BJ (cell line): ENCODE measurements around the gene RBFA. TPM values are rescaled to one million over a fixed set of nuclear protein-coding genes. Genes with fewer than 3 reads are reported as not detected.
A peak's percentile ranks its signal among the peaks of the same experiment; 100 is the strongest.
"Not testable (repeated sequence)": the region's sequence is repeated elsewhere in the genome, so short reads cannot be mapped to it uniquely, and the experiment has no call there.

Experiments used
- CTCF ChIA-PET: fragments of 350-600 bp; formaldehyde crosslinking; extraction: SDS; loops from one replicate; lab custom pipeline; 2021; ENCODE audit warnings: antibody characterized with exemption, inconsistent platforms; lab: Yijun Ruan, JAX
- POLR2A ChIA-PET: fragments of 300-600 bp; sonication (Branson Sonifier 250); formaldehyde crosslinking; extraction: SDS; loops from one replicate; lab custom pipeline; 2021; ENCODE audit warnings: antibody characterized with exemption; lab: Charles Lee
- DNase-seq: peaks from one replicate; pipeline ENCODE4 v3.0.0-alpha.2; 2011; ENCODE audit warnings: low read depth
- H3K27me3 ChIP-seq: 2 replicates; pipeline ENCODE4 v1.6.0; 2011; ENCODE audit warnings: low read length; ENCODE audit not compliant: control insufficient read depth, insufficient read depth
- H3K36me3 ChIP-seq: 2 replicates; pipeline ENCODE4 v1.5.1; 2011; ENCODE audit warnings: low read length; ENCODE audit not compliant: control insufficient read depth, insufficient read depth
- H3K4me3 ChIP-seq: 2 replicates; pipeline ENCODE4 v1.5.1; 2011; ENCODE audit warnings: low read depth, mild to moderate bottlenecking, control low read depth, low read length
- polyA plus RNA-seq: library from polyadenylated mRNA; depleted of rRNA; stranded (reverse); fragments of >200 nt; gene quantifications from 2 replicates; pipeline ENCODE4 v1.2.3, GENCODE V29; 2011
- TF ChIP-seq, protein P1 (sequence below): IDR thresholded peaks from 2 replicates; pipeline ENCODE4 v1.5.1; 2011; ENCODE audit warnings: low read depth, mild to moderate bottlenecking, control low read depth, inconsistent platforms, low read length, moderate library complexity; ENCODE audit not compliant: insufficient read depth

Gene RBFA
- polyA plus RNA-seq, 1 experiment, result 32.4 TPM

DNA sequence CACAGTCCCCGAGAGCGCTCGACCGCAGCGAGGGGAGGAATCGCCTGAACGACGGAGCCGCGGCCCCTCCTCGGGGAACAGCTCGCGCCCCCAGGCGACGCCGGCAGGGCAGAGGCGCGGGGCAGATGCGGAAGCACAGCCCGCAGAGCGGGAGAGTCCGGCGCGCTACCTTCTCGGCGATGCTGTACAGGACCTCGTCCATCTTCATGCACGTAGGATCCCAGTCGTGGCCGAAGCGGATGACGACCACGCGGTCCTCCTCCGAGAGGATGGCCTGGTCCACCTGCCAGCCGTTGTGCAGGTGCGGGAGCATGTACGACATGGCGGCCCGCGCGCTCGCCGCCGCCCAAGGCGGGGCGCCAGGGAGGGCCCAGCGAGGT, 46.2 kb upstream of the RBFA start:
- CTCF ChIA-PET, result interaction anchor here (0.7 to 1.6 kb wide), 2 partner anchors 26 to 38 kb away, joined by 3 read pairs; no protein-coding TSS in a partner anchor
- DNase-seq, result no peak
- POLR2A ChIA-PET, result interaction anchor here (0.5 kb wide), 1 partner anchor 183 kb away, joined by 4 read pairs; no protein-coding TSS in a partner anchor
- 0 out of 2 replicates have a peak, but pooled peaks cover 1% of the 10 kb centered on the region for H3K36me3 ChIP-seq
- no peaks in the 10 kb centered on the region for H3K27me3 ChIP-seq
- peak overlapping the region; percentile 70 for H3K4me3 ChIP-seq
- TF ChIP-seq, protein P1, sequence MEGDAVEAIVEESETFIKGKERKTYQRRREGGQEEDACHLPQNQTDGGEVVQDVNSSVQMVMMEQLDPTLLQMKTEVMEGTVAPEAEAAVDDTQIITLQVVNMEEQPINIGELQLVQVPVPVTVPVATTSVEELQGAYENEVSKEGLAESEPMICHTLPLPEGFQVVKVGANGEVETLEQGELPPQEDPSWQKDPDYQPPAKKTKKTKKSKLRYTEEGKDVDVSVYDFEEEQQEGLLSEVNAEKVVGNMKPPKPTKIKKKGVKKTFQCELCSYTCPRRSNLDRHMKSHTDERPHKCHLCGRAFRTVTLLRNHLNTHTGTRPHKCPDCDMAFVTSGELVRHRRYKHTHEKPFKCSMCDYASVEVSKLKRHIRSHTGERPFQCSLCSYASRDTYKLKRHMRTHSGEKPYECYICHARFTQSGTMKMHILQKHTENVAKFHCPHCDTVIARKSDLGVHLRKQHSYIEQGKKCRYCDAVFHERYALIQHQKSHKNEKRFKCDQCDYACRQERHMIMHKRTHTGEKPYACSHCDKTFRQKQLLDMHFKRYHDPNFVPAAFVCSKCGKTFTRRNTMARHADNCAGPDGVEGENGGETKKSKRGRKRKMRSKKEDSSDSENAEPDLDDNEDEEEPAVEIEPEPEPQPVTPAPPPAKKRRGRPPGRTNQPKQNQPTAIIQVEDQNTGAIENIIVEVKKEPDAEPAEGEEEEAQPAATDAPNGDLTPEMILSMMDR, result peak; percentile 50

DNA sequence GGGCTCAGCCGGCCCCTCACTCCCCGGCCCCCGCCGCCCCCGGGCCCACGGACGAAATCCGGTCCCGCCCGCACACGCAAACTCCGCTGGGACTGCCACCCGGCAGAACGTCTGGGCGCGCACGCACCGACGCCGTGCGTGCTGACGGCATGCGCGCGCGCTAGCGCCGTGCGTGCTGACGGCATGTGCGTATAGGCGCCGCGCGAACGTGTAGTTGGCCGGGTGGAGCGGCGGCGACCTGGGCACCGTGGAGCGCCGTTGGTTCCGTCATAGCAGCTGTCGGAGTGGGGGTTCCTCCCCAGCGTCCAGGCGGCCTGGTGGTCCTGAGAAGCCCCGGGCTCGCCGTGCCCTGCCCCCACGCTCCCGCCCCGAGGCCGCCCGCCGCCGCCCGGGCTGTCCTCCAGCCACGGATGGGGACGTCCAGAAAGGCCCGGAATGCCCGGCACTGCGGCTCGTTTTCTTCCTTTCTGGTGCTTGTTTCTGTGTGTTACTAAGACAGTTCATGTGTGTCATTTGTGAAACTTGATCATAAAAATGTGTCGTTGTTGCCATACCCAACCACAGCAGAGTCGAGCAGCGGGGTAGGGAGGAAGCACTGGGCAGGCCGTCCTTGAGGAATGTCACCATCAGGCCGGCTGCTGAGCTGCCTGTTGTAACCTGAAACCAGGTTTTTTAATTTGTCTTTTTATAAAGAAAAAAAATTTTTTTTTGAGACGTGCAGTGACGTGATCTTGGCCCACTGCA, 45.6 kb upstream of the RBFA start, which contains the start of gene TXNL4A:
Gene TXNL4A (minus strand): TSS at position 113 of the 744 bp plus-strand sequence. CDS start 171 bp downstream, outside the sequence.
- no peak for DNase-seq
- no peaks in the 10 kb centered on the region for H3K27me3 ChIP-seq
- H3K36me3 ChIP-seq, result 0 out of 2 replicates have a peak, but pooled peaks cover 1% of the 10 kb centered on the region
- TF ChIP-seq, protein P1, result no peak
- ChIA-PET POLR2A (no interaction called here), CTCF (interaction anchor here (1.4 to 1.6 kb wide), 2 partner anchors 32 to 39 kb away, joined by 3 read pairs; no protein-coding TSS in a partner anchor)
- peak within 1 kb of the TSS; percentile 70 for H3K4me3 ChIP-seq

DNA sequence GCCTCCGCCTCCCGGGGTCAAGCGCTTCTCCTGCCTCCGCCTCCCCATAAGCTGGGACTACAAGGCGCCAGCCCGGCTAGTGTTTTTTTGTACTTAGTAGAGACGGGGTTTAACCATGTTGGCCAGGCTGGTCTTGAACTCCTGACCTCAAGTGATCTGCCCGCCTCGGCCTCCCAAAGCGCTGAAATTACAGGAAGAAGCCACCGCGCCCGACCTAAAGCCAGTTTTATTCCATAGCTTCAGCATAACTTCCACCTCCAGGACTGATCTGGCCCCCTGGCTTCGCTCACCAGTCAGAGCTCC, 45.1 kb upstream of the RBFA start:
- peak overlapping the region; percentile 70 for H3K4me3 ChIP-seq
- DNase-seq, result no peak
- no peaks in the 10 kb centered on the region for H3K27me3 ChIP-seq
- POLR2A ChIA-PET, result no interaction called here
- CTCF ChIA-PET, result interaction anchor here (1.4 kb wide), 1 partner anchor 32 kb away, joined by 3 read pairs; no protein-coding TSS in a partner anchor
- TF ChIP-seq, protein P1, result no peak
- 0 out of 2 replicates have a peak, but pooled peaks cover 1% of the 10 kb centered on the region for H3K36me3 ChIP-seq

DNA sequence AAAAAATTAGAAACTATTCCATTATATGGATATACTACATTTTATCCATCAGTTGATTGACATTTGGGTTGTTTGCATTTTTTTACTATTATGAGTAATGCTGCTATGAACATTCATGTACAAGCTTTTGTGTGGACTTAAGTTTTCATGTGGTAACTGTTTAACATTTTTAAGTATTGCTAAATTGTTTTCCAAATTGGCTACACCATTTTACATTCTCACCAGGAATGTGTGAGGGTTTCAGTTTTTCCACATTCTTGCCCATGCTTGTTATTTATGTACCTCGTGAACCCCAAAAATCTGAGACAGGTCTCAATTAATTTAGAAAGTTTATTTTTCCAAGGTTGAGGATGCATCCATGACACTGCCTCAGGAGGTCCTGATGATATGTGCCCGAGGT, 42.7 kb upstream of the RBFA start:
- POLR2A ChIA-PET, result no interaction called here
- Histone ChIP-seq H3K4me3 (no peak overlapping the region), H3K36me3 (no peaks in the 10 kb centered on the region), H3K27me3 (no peaks in the 10 kb centered on the region)
- DNase-seq, result no peak
- TF ChIP-seq, protein P1, result no peak
- CTCF ChIA-PET, result no interaction called here

DNA sequence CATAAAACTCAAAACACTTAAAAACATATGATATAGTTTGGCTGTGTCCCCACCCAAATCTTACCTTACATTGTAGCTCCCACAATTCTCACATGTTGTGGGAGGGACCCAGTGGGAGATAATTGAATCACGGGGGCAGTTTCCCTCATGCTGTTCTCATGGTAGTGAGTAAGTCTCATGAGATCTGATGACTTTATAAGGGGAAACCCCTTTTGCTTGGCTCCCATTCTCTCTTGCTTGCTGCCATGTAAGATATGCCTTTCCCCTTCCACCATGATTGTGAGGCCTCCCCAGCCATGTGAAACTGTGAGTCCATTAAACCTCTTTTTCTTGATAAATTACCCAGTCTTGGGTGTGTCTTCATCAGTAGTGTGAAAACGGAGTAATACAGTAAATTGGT, 34.5 kb upstream of the RBFA start:
- POLR2A ChIA-PET, DNase-seq, H3K36me3 ChIP-seq, H3K27me3 ChIP-seq, H3K4me3 ChIP-seq, CTCF ChIA-PET: not testable (repeated sequence)
